Heart left ventricle (tissue), 16 donors: ENCODE measurements around the gene KCNIP3. TPM values are rescaled to one million over a fixed set of nuclear protein-coding genes. Genes with fewer than 3 reads are reported as not detected.

Experiments
- ATAC-seq, 4 donors: fragments of 200-7000 bp; cut with Tn5 transposase; one replicate each; pipeline ENCODE4 v1.9.1; 2020 to 2022; ENCODE audit warnings: moderate library complexity in 4 of 4, mild to moderate bottlenecking in 3 of 4, moderate number of reproducible peaks in 1 of 4
- DNase-seq, 5 donors: peaks; one replicate each; pipeline ENCODE4 v3.0.0-alpha.2; 2020
- H3K27ac ChIP-seq, 12 donors: fragments of 200-600 bp; sonication (generic) in 4 of 12; one replicate each; pipeline versions ENCODE4 v1.5.0 to v1.8.0; 2016 to 2022; ENCODE audit warnings: mild to moderate bottlenecking in 2 of 12
- H3K27me3 ChIP-seq, 9 donors: fragments of 200-600 bp; sonication (generic) in 2 of 9; one replicate each; pipeline versions ENCODE4 v1.5.1 to v1.8.0; 2016 to 2022; ENCODE audit warnings: mild to moderate bottlenecking in 3 of 9
- H3K36me3 ChIP-seq, 9 donors: fragments of 200-600 bp; sonication (generic) in 2 of 9; one replicate each; pipeline versions ENCODE4 v1.5.0 to v1.8.0; 2018 to 2022; ENCODE audit warnings: mild to moderate bottlenecking in 2 of 9
- H3K4me1 ChIP-seq, 12 donors: fragments of 200-600 bp; sonication (generic) in 4 of 12; one replicate each; pipeline versions ENCODE4 v1.5.0 to v1.8.0; 2016 to 2022; ENCODE audit warnings: mild to moderate bottlenecking in 3 of 12
- H3K4me3 ChIP-seq, 12 donors: fragments of 200-600 bp; sonication (generic) in 4 of 12; one replicate each; pipeline versions ENCODE4 v1.5.0 to v1.8.0; 2017 to 2022; ENCODE audit warnings: mild to moderate bottlenecking in 9 of 12, moderate library complexity in 4 of 12
- H3K9me3 ChIP-seq, 12 donors: fragments of 200-600 bp; sonication (generic) in 4 of 12; one replicate each; pipeline versions ENCODE4 v1.5.0 to v1.8.0; 2016 to 2022; ENCODE audit warnings: mild to moderate bottlenecking in 1 of 12
- POLR2A ChIP-seq, 2 donors: fragments of 450-650 bp; IDR thresholded peaks; one replicate each; pipeline ENCODE4 v1.6.1; 2017; ENCODE audit warnings: antibody characterized with exemption in 2 of 2, mild to moderate bottlenecking in 2 of 2, moderate library complexity in 2 of 2
- WGBS, 4 donors: extraction: QIAGEN DNeasy Blood & Tissue Kit in 2 of 4; methylation state at CpG; one replicate each; pipeline versions ENCODE4 v1.1.5 to v1.1.7; 2013 to 2018; 5-methylcytosine and 5-hydroxymethylcytosine counted together
- intact Hi-C, 10 donors: fragments of 100-400 bp; cut with DNase I; formaldehyde crosslinking; loops; one replicate each; pipeline versions ENCODE4 v1.11.1 to v1.14.2; 2022
- polyA plus RNA-seq, 2 donors: library from polyadenylated mRNA; stranded (reverse); fragments of 200-250 nt; gene quantifications; one replicate each; pipeline ENCODE4 v1.2.3, GENCODE V29; 2013
- total RNA-seq, 9 donors: library from RNA; depleted of rRNA in 2 of 9; stranded (reverse); fragments of >200 nt in 2 of 9; fragmentation: NEBNext Ultra II Directional in 3 of 9; extraction: Animal tissue kit (Norgen Biotek cat#: 25700) in 3 of 9; gene quantifications; one replicate each; pipeline versions ENCODE4 v1.1.0 to v1.2.4, GENCODE V29; 2016 to 2023
- TF ChIP-seq, protein P1 (sequence below), 12 donors: fragments of 200-600 bp; sonication (generic) in 4 of 12; IDR thresholded peaks; one replicate each; pipeline versions ENCODE4 v1.5.0 to v1.8.0; 2018 to 2022; ENCODE audit warnings: antibody characterized with exemption in 12 of 12, mild to moderate bottlenecking in 5 of 12
- donor health status: ischemic (EF 13 %, LVEDD 7.1; RV severe dilation, severe dysfunction).
- donor health status: healthy with polysubstance abuse.
- donor health status: DM: no; HTN: yes; CAD: no.
- donor health status: DM: no; HTN: no; CAD: no.
- donor health status: ischemic (EF 25% LVEDD 6.9; RV normal size, moderate dysfunction).
- donor health status: ischemic (EF 25% LVEDD 5.7; RV mildly dilated, moderate dysfunction).
- donor health status: healthy.
- donor health status: DM: yes; HTN: yes; CAD: no.
- donor health status: ischemic (EF 35%, LVEDD 5.7; RV mildly dilated, moderate dysfunction).
- donor health status: nonischemic (EF 11% LVEDD 7.7; RV severe dilation, severe dysfunction).
- donor health status: DM: yes; HTN: yes; CAD: no.
- donor health status: PGD.
- donor health status: ischemic (EF 29% LVEDD 5.4; RV normal size, mild dysfunction).
- donor health status: nonischemic (EF 23%, LVEDD 6.1; RV moderate dilation, normal function).

Gene KCNIP3
- total and polyA plus RNA-seq, 11 donors: 2.7 to 8.3 (median 4.0) TPM

DNA sequence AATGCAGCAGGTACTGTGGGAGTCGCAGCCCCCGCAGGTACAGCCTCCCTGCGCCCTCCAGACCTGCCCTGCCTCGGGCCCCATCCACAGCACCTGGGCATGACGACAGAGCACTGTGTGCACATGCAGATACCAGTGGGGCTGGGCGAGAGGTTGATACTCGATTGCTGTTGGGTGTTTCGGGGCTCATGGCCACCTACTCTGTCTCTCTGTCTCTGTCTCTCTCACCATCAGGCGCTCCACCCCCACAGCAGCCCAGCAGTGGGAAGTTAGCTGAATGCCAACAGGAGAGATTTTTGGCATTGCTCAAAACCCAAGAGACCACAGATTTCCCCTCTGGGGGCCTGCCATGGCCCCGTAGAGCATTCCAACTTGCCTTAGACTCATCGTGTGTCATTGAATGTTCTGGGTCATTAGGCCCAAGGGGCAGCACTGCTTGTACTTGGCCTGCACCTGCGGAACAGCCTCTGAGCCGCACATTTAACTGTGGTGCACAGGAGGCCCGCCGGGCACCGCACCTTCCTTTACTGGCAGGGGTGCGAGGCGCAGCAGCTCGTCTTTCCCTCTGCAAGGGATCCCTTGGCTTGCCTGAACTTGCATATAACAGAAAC is 18.8 kb downstream of the KCNIP3 start:
- ATAC-seq: no peak
- peak in 1 of 5 donors; percentile 24 for DNase-seq
- 85% methylated on average over 14 to 19 of the region's 19 CpGs for WGBS, 4 donors

GRCh38 chr2:95316466-95317122 is 19.4 kb downstream of the KCNIP3 start:
- no peaks in the 10 kb centered on the region for H3K36me3 ChIP-seq
- TF ChIP-seq POLR2A (IDR thresholded peaks at IDR 0.05): no peak
- TF ChIP-seq, protein P1, sequence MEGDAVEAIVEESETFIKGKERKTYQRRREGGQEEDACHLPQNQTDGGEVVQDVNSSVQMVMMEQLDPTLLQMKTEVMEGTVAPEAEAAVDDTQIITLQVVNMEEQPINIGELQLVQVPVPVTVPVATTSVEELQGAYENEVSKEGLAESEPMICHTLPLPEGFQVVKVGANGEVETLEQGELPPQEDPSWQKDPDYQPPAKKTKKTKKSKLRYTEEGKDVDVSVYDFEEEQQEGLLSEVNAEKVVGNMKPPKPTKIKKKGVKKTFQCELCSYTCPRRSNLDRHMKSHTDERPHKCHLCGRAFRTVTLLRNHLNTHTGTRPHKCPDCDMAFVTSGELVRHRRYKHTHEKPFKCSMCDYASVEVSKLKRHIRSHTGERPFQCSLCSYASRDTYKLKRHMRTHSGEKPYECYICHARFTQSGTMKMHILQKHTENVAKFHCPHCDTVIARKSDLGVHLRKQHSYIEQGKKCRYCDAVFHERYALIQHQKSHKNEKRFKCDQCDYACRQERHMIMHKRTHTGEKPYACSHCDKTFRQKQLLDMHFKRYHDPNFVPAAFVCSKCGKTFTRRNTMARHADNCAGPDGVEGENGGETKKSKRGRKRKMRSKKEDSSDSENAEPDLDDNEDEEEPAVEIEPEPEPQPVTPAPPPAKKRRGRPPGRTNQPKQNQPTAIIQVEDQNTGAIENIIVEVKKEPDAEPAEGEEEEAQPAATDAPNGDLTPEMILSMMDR (IDR thresholded peaks at IDR 0.05): no peak
- no peaks in the 10 kb centered on the region for H3K9me3 ChIP-seq
- intact Hi-C loops: loop anchor here in 6 of 10 donors (5.0 to 10.0 kb wide), 4 partner anchors 82 to 124 kb away; no protein-coding TSS in a partner anchor
- ATAC-seq (no peak), DNase-seq (peak in 1 of 5 donors; percentile 10)
- H3K4me1 ChIP-seq: no peaks in the 10 kb centered on the region
- peaks cover 0 to 8% (median 0%) of the 10 kb centered on the region in 9 donors for H3K27me3 ChIP-seq
- 68 to 78% (median 74%) methylated on average over 8 of the region's 8 CpGs for WGBS, 4 donors
- no peak overlapping the region for H3K4me3 ChIP-seq
- H3K27ac ChIP-seq: no peak overlapping the region

More for the DNA sequence above, 18.8 kb downstream of the KCNIP3 start:
- H3K4me1 ChIP-seq: no peaks in the 10 kb centered on the region
- H3K27me3 ChIP-seq: peaks cover 0 to 9% (median 0%) of the 10 kb centered on the region in 9 donors
- TF ChIP-seq POLR2A (IDR thresholded peaks at IDR 0.05): no peak
- TF ChIP-seq, protein P1 (IDR thresholded peaks at IDR 0.05): no peak
- intact Hi-C loops: loop anchor here in 8 of 10 donors (1.0 to 10.0 kb wide), 6 partner anchors 81 to 124 kb away; no protein-coding TSS in a partner anchor
- no peak overlapping the region for H3K27ac ChIP-seq
- H3K36me3 ChIP-seq: no peaks in the 10 kb centered on the region
- no peaks in the 10 kb centered on the region for H3K9me3 ChIP-seq
- no peak overlapping the region for H3K4me3 ChIP-seq

- no peaks in the 10 kb centered on the region for H3K9me3 ChIP-seq
- no peak for ATAC-seq
- H3K27me3 ChIP-seq: peaks cover 0 to 3% (median 0%) of the 10 kb centered on the region in 9 donors
- 44 to 62% (median 56%) methylated on average over 2 to 6 of the region's 6 CpGs for WGBS, 4 donors
- TF ChIP-seq POLR2A (IDR thresholded peaks at IDR 0.05): no peak
- TF ChIP-seq, protein P1 (IDR thresholded peaks at IDR 0.05): no peak
- H3K27ac ChIP-seq: no peak overlapping the region
- peak in 1 of 5 donors; percentile 28 for DNase-seq
- H3K4me3 ChIP-seq: no peak overlapping the region
- no peaks in the 10 kb centered on the region for H3K4me1 ChIP-seq
- intact Hi-C loops: loop anchor here in 6 of 10 donors (5.0 to 10.0 kb wide), 4 partner anchors 82 to 125 kb away; no protein-coding TSS in a partner anchor
- no peaks in the 10 kb centered on the region for H3K36me3 ChIP-seq
These were observed 20.0 kb downstream of the KCNIP3 start for GRCh38 chr2:95317123-95317500.
